Lower lobe of right lung (tissue), 2 donors: ENCODE measurements around the gene ZAR1L. TPM values are rescaled to one million over a fixed set of nuclear protein-coding genes. Genes with fewer than 3 reads are reported as not detected.

Experiments used
- ATAC-seq, 2 donors: fragments of 200-7000 bp; cut with Tn5 transposase; one replicate each; pipeline ENCODE4 v1.9.1; 2020 to 2022; ENCODE audit warnings: mild to moderate bottlenecking in 2 of 2, moderate library complexity in 2 of 2
- DNase-seq: peaks from one replicate; pipeline ENCODE4 v3.0.0-alpha.2; 2020
- H3K27ac ChIP-seq: fragments of 200-600 bp; one replicate; pipeline ENCODE4 v1.8.0; 2022
- H3K27me3 ChIP-seq: fragments of 200-600 bp; one replicate; pipeline ENCODE4 v1.8.0; 2022; ENCODE audit warnings: low read depth
- H3K36me3 ChIP-seq: fragments of 200-600 bp; one replicate; pipeline ENCODE4 v1.8.0; 2022; ENCODE audit warnings: mild to moderate bottlenecking
- H3K4me1 ChIP-seq: fragments of 200-600 bp; one replicate; pipeline ENCODE4 v1.8.0; 2022
- H3K4me3 ChIP-seq: fragments of 200-600 bp; one replicate; pipeline ENCODE4 v1.8.0; 2022; ENCODE audit warnings: mild to moderate bottlenecking
- H3K9me3 ChIP-seq: fragments of 200-600 bp; one replicate; pipeline ENCODE4 v1.8.0; 2022
- CTCF ChIP-seq: fragments of 200-600 bp; IDR thresholded peaks from one replicate; pipeline ENCODE4 v1.8.0; 2022; ENCODE audit warnings: antibody characterized with exemption, mild to moderate bottlenecking
- intact Hi-C: fragments of 100-400 bp; cut with DNase I; formaldehyde crosslinking; loops from one replicate; pipeline ENCODE4 v1.11.0; 2022
- total RNA-seq: library from RNA; stranded (reverse); fragmentation: NEBNext Ultra II Directional; extraction: Animal tissue kit (Norgen Biotek cat#: 25700); gene quantifications from one replicate; pipeline ENCODE4 v1.2.1, GENCODE V29; 2021
- donor health status: DM: no; HTN: yes; CAD: no; lungs with severe emphysema.

ZAR1L gene
- total RNA-seq, 1 donor from 2014 or later, result not detected

- peak in 1 of 2 donors; percentile 64 for ATAC-seq
- intact Hi-C loops, result no loop called here
Observed at GRCh38 chr13:32284927-32285632, 30.1 kb downstream of the ZAR1L start.

GRCh38 chr13:32282096-32282711 is 33.0 kb downstream of the ZAR1L start:
- Histone ChIP-seq H3K4me1 (peaks cover 13% of the 10 kb centered on the region), H3K36me3 (peaks cover 56% of the 10 kb centered on the region), H3K27ac (no peak overlapping the region), H3K9me3 (no peaks in the 10 kb centered on the region), H3K4me3 (no peak overlapping the region), H3K27me3 (no peaks in the 10 kb centered on the region)
- DNase-seq, result no peak
- ATAC-seq, result no peak
- no peak for TF ChIP-seq CTCF
- intact Hi-C loops, result no loop called here

More at GRCh38 chr13:32284927-32285632, 30.1 kb downstream of the ZAR1L start:
- Histone ChIP-seq H3K27me3 (no peaks in the 10 kb centered on the region), H3K4me1 (peaks cover 13% of the 10 kb centered on the region), H3K9me3 (no peaks in the 10 kb centered on the region), H3K4me3 (no peak overlapping the region), H3K36me3 (peaks cover 36% of the 10 kb centered on the region), H3K27ac (peak overlapping the region; percentile 54)
- TF ChIP-seq CTCF, result no peak
- DNase-seq, result no peak

GRCh38 chr13:32281096-32281495 is 34.1 kb downstream of the ZAR1L start:
- H3K27ac ChIP-seq, result no peak overlapping the region
- no peak for TF ChIP-seq CTCF
- H3K4me1 ChIP-seq, result peaks cover 13% of the 10 kb centered on the region
- no peak overlapping the region for H3K4me3 ChIP-seq
- H3K36me3 ChIP-seq, result peaks cover 67% of the 10 kb centered on the region
- no peak for ATAC-seq
- intact Hi-C loops, result no loop called here
- H3K9me3 ChIP-seq, result no peaks in the 10 kb centered on the region
- DNase-seq, result no peak
- no peaks in the 10 kb centered on the region for H3K27me3 ChIP-seq

GRCh38 chr13:32278426-32278825 is 36.7 kb downstream of the ZAR1L start:
- no peaks in the 10 kb centered on the region for H3K27me3 ChIP-seq
- intact Hi-C loops, result no loop called here
- H3K27ac ChIP-seq, result no peak overlapping the region
- H3K4me1 ChIP-seq, result no peaks in the 10 kb centered on the region
- H3K4me3 ChIP-seq, result no peak overlapping the region
- peaks cover 89% of the 10 kb centered on the region for H3K36me3 ChIP-seq
- no peak for ATAC-seq
- no peak for DNase-seq
- H3K9me3 ChIP-seq, result no peaks in the 10 kb centered on the region
- no peak for TF ChIP-seq CTCF

- intact Hi-C loops, result no loop called here
- TF ChIP-seq CTCF, result no peak
- ATAC-seq (no peak), DNase-seq (no peak)
- no peaks in the 10 kb centered on the region for H3K27me3 ChIP-seq
- no peak overlapping the region for H3K4me3 ChIP-seq
- no peak overlapping the region for H3K27ac ChIP-seq
- H3K4me1 ChIP-seq, result no peaks in the 10 kb centered on the region
- H3K36me3 ChIP-seq, result peaks cover 91% of the 10 kb centered on the region
- H3K9me3 ChIP-seq, result no peaks in the 10 kb centered on the region
Observed at GRCh38 chr13:32277839-32278238, 37.3 kb downstream of the ZAR1L start.
